Measurements from ENCODE around the gene TTI1. TPM values are rescaled to one million over a fixed set of nuclear protein-coding genes. Genes with fewer than 3 reads are reported as not detected.

The TTI1 gene
- total RNA-seq, 1 experiment from 2014 or later = 37.4 TPM

DNA sequence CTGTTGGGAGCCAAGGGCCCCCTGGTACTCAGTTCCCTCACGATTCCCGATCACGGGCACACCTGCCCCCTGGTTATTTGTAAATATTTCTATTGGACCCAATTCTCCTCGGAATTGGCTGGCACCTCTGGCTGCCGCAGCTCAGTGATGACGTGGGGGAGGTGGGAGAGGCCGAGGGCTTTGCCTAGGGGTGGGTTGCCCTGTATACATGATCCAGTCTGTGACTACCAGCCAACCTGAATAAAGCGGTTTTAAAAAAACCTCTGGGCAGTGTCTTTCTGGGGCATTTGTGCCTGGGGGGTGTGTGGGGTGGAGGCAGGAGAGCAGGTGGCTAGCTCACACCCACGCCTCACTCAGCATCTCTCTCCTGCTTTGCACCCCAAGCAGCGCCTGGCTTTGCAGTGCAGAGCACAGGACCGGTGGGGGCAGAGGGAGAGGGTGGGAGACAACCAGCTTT, 88.1 kb downstream of the TTI1 start:
- Histone ChIP-seq H3K79me1 (ENCODE audit: insufficient read depth, low read depth, low read length, poor library complexity, severe bottlenecking) (no peaks in the 10 kb centered on the region), H4K8ac (replicated peaks; ENCODE audit: insufficient read length, low read depth, low read length) (no peak overlapping the region), H3K23ac (ENCODE audit: insufficient read length, low read depth, low read length) (no peak overlapping the region), H3K56ac (ENCODE audit: insufficient read length, low read depth, low read length) (no peak overlapping the region), H3T11ph (ENCODE audit: low read length) (no peak overlapping the region), H3K4me1 (ENCODE audit: insufficient read depth, low read length) (no peaks in the 10 kb centered on the region), H4K20me1 (ENCODE audit: control insufficient read depth, insufficient read depth, insufficient read length) (no peaks in the 10 kb centered on the region), H2BK20ac (ENCODE audit: low read depth, low read length, poor library complexity, severe bottlenecking) (no peak overlapping the region), H4K5ac (ENCODE audit: insufficient read length, low read depth, low read length) (no peak overlapping the region), H3K4ac (ENCODE audit: low read depth, low read length) (no peak overlapping the region), H2BK15ac (ENCODE audit: low read depth, low read length) (no peak overlapping the region), H2BK120ac (ENCODE audit: low read depth, low read length, poor library complexity, severe bottlenecking) (no peak overlapping the region), H3K9ac (ENCODE audit: extremely low read depth, insufficient read length, low read length) (no peak overlapping the region), H3K23me2 (ENCODE audit: insufficient read length, low read depth, low read length, poor library complexity, severe bottlenecking) (no peaks in the 10 kb centered on the region), H3K18ac (ENCODE audit: insufficient read length, low read depth, low read length) (no peak overlapping the region), H3K79me2 (ENCODE audit: insufficient read depth, low read length) (no peaks in the 10 kb centered on the region), H3K4me2 (ENCODE audit: insufficient read depth, insufficient read length, low read length) (no peak overlapping the region), H2AFZ (ENCODE audit: low read length) (no peak overlapping the region), H2BK12ac (ENCODE audit: insufficient read length, low read depth, low read length) (no peak overlapping the region), H3K27ac (ENCODE audit: insufficient read length, low read depth, low read length) (no peak overlapping the region), H4K91ac (ENCODE audit: insufficient read length, low read depth, low read length) (no peak overlapping the region), H3K14ac (ENCODE audit: insufficient read depth, low read length) (no peak overlapping the region), H3K9me3 (ENCODE audit: control insufficient read depth, low read depth, low read length) (no peaks in the 10 kb centered on the region), H3K27me3 (ENCODE audit: insufficient read depth, low read length) (no peaks in the 10 kb centered on the region), H2AK5ac (ENCODE audit: insufficient read length, low read length) (no peak overlapping the region), H2BK5ac (ENCODE audit: insufficient read length, low read length) (no peak overlapping the region)
- Mint-ChIP-seq H3K36me3 (ENCODE audit: insufficient read depth in 1 of 3, low read depth in 3 of 3) (peaks cover 0 to 7% (median 0%) of the 10 kb centered on the region in 3 experiments; a peak in 3 of 7 replicates), H3K27me3 (ENCODE audit: low read depth) (peaks cover 3% of the 10 kb centered on the region), H3K4me1 (peaks cover 11 to 14% of the 10 kb centered on the region in 2 experiments; a peak in 3 of 4 replicates), H3K27ac (no peak overlapping the region), H3K4me3 (no peak overlapping the region), H3K9me3 (peaks cover 8 to 11% of the 10 kb centered on the region in 2 experiments; a peak in 4 of 5 replicates)
- TF ChIP-seq, protein P1, sequence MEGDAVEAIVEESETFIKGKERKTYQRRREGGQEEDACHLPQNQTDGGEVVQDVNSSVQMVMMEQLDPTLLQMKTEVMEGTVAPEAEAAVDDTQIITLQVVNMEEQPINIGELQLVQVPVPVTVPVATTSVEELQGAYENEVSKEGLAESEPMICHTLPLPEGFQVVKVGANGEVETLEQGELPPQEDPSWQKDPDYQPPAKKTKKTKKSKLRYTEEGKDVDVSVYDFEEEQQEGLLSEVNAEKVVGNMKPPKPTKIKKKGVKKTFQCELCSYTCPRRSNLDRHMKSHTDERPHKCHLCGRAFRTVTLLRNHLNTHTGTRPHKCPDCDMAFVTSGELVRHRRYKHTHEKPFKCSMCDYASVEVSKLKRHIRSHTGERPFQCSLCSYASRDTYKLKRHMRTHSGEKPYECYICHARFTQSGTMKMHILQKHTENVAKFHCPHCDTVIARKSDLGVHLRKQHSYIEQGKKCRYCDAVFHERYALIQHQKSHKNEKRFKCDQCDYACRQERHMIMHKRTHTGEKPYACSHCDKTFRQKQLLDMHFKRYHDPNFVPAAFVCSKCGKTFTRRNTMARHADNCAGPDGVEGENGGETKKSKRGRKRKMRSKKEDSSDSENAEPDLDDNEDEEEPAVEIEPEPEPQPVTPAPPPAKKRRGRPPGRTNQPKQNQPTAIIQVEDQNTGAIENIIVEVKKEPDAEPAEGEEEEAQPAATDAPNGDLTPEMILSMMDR (conservative IDR thresholded peaks at IDR 0.05) = no peak
- DNase-seq = peak; percentile 15
- WGBS (ENCODE audit: extremely low coverage, insufficient read length, low lambda C conversion rate) = no CpG with 5 or more reads among the region's 11 CpGs

Data from H9 (cell line).